Calu3 (cell line): Measurements from ENCODE around the gene CCDC136. TPM values are rescaled to one million over a fixed set of nuclear protein-coding genes. Genes with fewer than 3 reads are reported as not detected.

ENCODE experiments used
- BruUV-seq: library from RNA; stranded (reverse); fragments of 400-500 nt; replicated peaks from 2 replicates; lab custom pipeline; 2021; lab: Mats Ljungman, UMichigan
- CTCF ChIA-PET: fragments of 300-600 bp; sonication (Branson Sonifier 250); formaldehyde crosslinking; loops from one replicate; lab custom pipeline; 2022; ENCODE audit warnings: antibody characterized with exemption; lab: Charles Lee
- DNase-seq: peaks from one replicate; pipeline ENCODE4 v3.0.0; 2022
- H3K27ac Mint-ChIP-seq: one replicate; pipeline ENCODE4 v1.8.0; 2022; ENCODE audit warnings: mixed read lengths; ENCODE audit not compliant: unreplicated experiment
- H3K27me3 Mint-ChIP-seq: one replicate; pipeline ENCODE4 v1.8.0; 2022; ENCODE audit warnings: mixed read lengths; ENCODE audit not compliant: unreplicated experiment
- H3K36me3 Mint-ChIP-seq: one replicate; pipeline ENCODE4 v1.8.0; 2022; ENCODE audit warnings: mild to moderate bottlenecking, moderate library complexity, mixed read lengths; ENCODE audit not compliant: insufficient read depth, unreplicated experiment
- H3K4me1 Mint-ChIP-seq: one replicate; pipeline ENCODE4 v1.8.0; 2022; ENCODE audit warnings: mild to moderate bottlenecking, low read depth, mixed read lengths; ENCODE audit not compliant: unreplicated experiment
- H3K4me3 Mint-ChIP-seq: one replicate; pipeline ENCODE4 v1.8.0; 2022; ENCODE audit warnings: mild to moderate bottlenecking, low read depth, moderate library complexity, mixed read lengths; ENCODE audit not compliant: unreplicated experiment
- H3K9me3 Mint-ChIP-seq: one replicate; pipeline ENCODE4 v1.8.0; 2022; ENCODE audit warnings: low read depth, mixed read lengths; ENCODE audit not compliant: unreplicated experiment
- intact Hi-C: fragments of 100-400 bp; cut with micrococcal nuclease; formaldehyde crosslinking; loops from one replicate; pipeline ENCODE4 v1.10.0; 2022; ENCODE audit not compliant: unreplicated experiment
- total RNA-seq: library from RNA; stranded (reverse); gene quantifications from 2 replicates; pipeline ENCODE4 v1.2.3, GENCODE V29; 2022
- TF ChIP-seq, protein P1 (sequence below): fragments of 200-600 bp; IDR thresholded peaks from one replicate; pipeline ENCODE4 v1.8.0; 2022; ENCODE audit warnings: antibody characterized with exemption; ENCODE audit not compliant: unreplicated experiment

Gene CCDC136
- total RNA-seq, 1 experiment from 2014 or later, result 5.9 TPM

DNA sequence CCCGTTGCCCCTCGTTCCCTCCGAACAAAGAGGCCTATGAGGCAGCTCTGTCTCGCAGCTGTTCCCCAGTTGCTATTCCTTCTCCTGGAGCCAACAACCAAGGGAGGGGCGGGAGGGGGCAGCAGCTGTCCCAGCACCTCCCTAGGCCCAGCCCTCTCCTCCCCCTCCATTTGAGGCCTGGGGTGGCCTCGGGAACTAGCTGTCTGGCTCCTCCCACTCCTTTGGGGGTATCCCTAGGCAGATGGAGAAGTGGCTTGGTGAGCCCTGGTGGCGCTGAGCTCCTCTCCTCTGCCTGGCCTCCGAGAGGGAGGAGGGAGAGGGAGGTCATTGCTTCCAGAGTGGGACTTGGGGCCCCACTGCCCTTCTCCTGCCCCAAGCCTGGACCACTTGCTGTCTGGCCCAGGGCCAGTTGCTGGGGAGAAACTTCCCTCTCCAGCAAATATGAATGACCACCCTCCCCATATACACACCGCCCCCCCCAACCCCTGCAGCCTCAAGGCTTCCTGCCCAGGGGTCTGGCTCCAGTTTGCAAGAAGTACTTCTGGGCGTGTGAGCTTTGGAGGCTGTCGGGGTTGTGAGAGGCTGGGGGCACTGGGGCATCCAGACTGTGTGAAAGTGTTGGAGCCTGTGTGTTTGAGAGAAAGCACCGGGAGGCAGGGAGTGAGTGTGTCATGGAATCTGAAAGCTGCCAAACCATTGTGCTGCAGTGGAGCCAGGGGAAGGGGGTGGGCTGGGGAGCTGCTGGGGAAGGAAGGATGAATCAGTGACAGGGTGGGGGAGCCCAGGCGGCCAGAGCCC is 41.6 kb downstream of the CCDC136 start:
- peaks cover 19% of the 10 kb centered on the region for H3K4me1 Mint-ChIP-seq
- no peaks in the 10 kb centered on the region for H3K9me3 Mint-ChIP-seq
- H3K27ac Mint-ChIP-seq, result no peak overlapping the region
- BruUV-seq, result no TSS peak
- H3K4me3 Mint-ChIP-seq, result no peak overlapping the region
- intact Hi-C loops, result no loop called here
- CTCF ChIA-PET, result interaction anchor here (0.7 kb wide), 1 partner anchor 235 kb away, joined by 4 read pairs; no protein-coding TSS in a partner anchor
- peaks cover 4% of the 10 kb centered on the region for H3K36me3 Mint-ChIP-seq
- peaks cover 33% of the 10 kb centered on the region for H3K27me3 Mint-ChIP-seq
- TF ChIP-seq, protein P1, sequence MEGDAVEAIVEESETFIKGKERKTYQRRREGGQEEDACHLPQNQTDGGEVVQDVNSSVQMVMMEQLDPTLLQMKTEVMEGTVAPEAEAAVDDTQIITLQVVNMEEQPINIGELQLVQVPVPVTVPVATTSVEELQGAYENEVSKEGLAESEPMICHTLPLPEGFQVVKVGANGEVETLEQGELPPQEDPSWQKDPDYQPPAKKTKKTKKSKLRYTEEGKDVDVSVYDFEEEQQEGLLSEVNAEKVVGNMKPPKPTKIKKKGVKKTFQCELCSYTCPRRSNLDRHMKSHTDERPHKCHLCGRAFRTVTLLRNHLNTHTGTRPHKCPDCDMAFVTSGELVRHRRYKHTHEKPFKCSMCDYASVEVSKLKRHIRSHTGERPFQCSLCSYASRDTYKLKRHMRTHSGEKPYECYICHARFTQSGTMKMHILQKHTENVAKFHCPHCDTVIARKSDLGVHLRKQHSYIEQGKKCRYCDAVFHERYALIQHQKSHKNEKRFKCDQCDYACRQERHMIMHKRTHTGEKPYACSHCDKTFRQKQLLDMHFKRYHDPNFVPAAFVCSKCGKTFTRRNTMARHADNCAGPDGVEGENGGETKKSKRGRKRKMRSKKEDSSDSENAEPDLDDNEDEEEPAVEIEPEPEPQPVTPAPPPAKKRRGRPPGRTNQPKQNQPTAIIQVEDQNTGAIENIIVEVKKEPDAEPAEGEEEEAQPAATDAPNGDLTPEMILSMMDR, result no peak
- no peak for DNase-seq

DNA sequence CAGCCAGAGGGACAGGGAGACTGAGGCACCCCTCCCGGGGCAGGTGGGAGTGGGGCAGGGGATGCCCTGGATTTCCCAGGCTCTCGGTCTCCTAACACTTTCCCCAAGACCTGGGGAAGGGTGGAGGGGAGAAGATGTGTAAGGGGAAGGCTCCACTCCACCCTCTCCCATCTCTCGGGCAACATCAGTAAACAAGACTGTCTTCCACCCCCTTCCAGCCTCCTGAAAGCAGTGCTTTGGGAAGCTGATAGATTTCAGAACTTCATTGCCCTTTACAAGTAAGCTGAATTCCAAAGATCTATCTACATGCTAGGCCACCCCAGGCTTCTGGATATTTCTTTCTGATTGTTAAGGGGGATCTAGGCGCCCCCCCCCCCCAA is 42.2 kb downstream of the CCDC136 start:
- H3K27me3 Mint-ChIP-seq, result peaks cover 33% of the 10 kb centered on the region
- H3K36me3 Mint-ChIP-seq, result peaks cover 4% of the 10 kb centered on the region
- no peaks in the 10 kb centered on the region for H3K9me3 Mint-ChIP-seq
- no TSS peak for BruUV-seq
- CTCF ChIA-PET, result interaction anchor here (0.7 kb wide), 1 partner anchor 234 kb away, joined by 4 read pairs; no protein-coding TSS in a partner anchor
- intact Hi-C loops, result no loop called here
- H3K27ac Mint-ChIP-seq, result no peak overlapping the region
- no peak overlapping the region for H3K4me3 Mint-ChIP-seq
- H3K4me1 Mint-ChIP-seq, result peaks cover 18% of the 10 kb centered on the region
- TF ChIP-seq, protein P1, result no peak
- no peak for DNase-seq

DNA sequence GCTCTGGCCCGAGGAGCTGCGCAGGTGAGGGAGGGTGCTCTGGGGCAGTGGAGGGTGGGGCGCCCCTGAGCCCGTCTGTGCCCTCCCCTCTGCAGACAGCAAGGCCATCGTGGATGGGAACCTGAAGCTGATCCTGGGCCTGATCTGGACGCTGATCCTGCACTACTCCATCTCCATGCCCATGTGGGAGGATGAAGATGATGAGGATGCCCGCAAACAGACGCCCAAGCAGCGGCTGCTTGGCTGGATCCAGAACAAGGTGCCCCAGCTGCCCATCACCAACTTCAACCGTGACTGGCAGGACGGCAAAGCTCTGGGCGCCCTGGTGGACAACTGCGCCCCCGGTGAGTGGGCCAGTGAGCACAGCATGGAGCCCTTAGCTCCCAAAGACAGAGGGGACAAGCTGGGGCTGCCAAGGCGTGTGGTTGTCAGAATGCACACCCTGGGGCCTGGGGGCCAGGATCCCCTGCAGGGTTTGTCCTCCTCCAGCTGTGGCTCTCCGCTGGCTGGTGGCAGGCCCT is 43.5 kb downstream of the CCDC136 start:
- CTCF ChIA-PET, result interaction anchor here (0.6 kb wide), 2 partner anchors 246 to 317 kb away, joined by 3 to 5 read pairs; no protein-coding TSS in a partner anchor
- Mint-ChIP-seq H3K9me3 (no peaks in the 10 kb centered on the region), H3K4me1 (peaks cover 5% of the 10 kb centered on the region), H3K27me3 (peaks cover 26% of the 10 kb centered on the region), H3K27ac (no peak overlapping the region), H3K4me3 (no peak overlapping the region), H3K36me3 (peaks cover 3% of the 10 kb centered on the region)
- no TSS peak for BruUV-seq
- intact Hi-C loops, result no loop called here
- no peak for DNase-seq
- TF ChIP-seq, protein P1, result no peak

DNA sequence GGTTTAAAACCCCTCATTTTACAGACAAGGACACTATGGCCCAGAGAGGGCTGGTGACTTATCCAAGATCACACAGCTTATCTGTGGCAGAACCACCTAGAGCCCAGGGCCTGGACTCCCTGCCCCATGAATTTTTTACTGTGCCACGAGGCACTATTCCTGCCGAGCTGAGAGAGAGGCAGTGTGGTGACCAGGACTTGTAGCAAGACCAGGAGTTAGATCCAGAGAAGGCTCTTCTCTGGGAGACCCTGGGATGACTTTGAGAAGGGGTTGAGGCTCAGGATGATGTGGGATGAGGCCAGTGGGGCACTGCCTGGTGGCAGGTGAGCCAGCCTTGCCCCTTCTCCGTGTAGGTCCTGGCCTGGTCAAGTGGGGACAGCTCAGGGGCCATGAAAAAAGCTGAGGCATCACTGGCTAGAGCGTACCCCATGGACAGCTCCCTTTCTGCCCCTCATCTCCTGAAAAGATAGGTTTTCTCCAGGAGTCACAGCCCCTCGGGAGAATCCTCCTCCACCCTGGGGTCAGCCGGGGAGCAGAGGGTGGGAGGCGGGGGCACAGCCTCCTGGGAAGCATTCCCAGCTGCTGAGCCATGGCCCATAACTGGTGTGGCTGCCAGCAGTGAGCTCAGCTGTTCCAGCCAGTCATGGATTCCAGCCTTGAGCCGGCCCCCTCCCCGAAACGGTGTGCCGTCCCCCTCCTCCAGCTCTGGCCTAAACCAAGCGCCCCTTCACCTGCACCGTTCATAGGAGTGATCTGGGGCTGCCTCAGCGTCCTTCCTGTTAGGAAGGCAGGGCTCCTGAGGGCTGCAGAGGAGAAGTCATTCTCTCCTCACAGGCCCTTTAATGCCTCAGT is 44.2 kb downstream of the CCDC136 start:
- CTCF ChIA-PET, result interaction anchor here (0.5 to 0.6 kb wide), 3 partner anchors 25 to 245 kb away, joined by 3 read pairs; no protein-coding TSS in a partner anchor

More for the DNA sequence above, 44.2 kb downstream of the CCDC136 start:
- DNase-seq, result no peak
- H3K27ac Mint-ChIP-seq, result no peak overlapping the region
- H3K4me1 Mint-ChIP-seq, result no peaks in the 10 kb centered on the region
- TF ChIP-seq, protein P1, result no peak
- no peaks in the 10 kb centered on the region for H3K9me3 Mint-ChIP-seq
- H3K36me3 Mint-ChIP-seq, result no peaks in the 10 kb centered on the region
- H3K27me3 Mint-ChIP-seq, result peaks cover 19% of the 10 kb centered on the region
- no TSS peak for BruUV-seq
- intact Hi-C loops, result no loop called here
- H3K4me3 Mint-ChIP-seq, result no peak overlapping the region
